A549 (cell line): Measurements from ENCODE around the gene FLYWCH1. TPM values are rescaled to one million over a fixed set of nuclear protein-coding genes. Genes with fewer than 3 reads are reported as not detected.

Experiments used
- ATAC-seq, 2 experiments: fragments of 200-7000 bp in 1 of 2; fragments of >200 bp in 1 of 2; cut with Nextera tagmentation in 1 of 2; cut with Tn5 transposase in 1 of 2; 3 replicates each; pipeline versions ENCODE4 v1.8.0 to v1.9.1; 2018 to 2020; ENCODE audit warnings: mild to moderate bottlenecking in 1 of 2, moderate library complexity in 1 of 2
- CTCF ChIA-PET: fragments of 300-600 bp; sonication (Branson Sonifier 250); formaldehyde crosslinking; extraction: SDS; loops from one replicate; lab custom pipeline; 2021; ENCODE audit warnings: antibody characterized with exemption, inconsistent platforms; lab: Yijun Ruan, JAX
- POLR2A ChIA-PET: fragments of 350-600 bp; formaldehyde crosslinking; extraction: SDS; loops from one replicate; lab custom pipeline; 2021; ENCODE audit warnings: antibody characterized with exemption, inconsistent platforms; lab: Yijun Ruan, JAX
- DNase-seq, 2 experiments: peaks; one replicate each; pipeline versions ENCODE4 v3.0.0 to v3.0.0-alpha.2; 2011 to 2016; ENCODE audit warnings: low read depth in 1 of 2, low spot score in 1 of 2
- FAIRE-seq: peaks from 2 replicates; lab custom pipeline; 2011; peaks lifted over from hg19 to GRCh38; lab: Jason Lieb, UNC
- H3K27ac ChIP-seq, 2 experiments: fragments of >200 bp; sonication (Bioruptor Twin); formaldehyde crosslinking; 3 replicates each; pipeline ENCODE4 v1.5.1; 2016 to 2017
- H3K4me1 ChIP-seq: fragments of >200 bp; sonication (Bioruptor Twin); formaldehyde crosslinking; 3 replicates; pipeline ENCODE4 v1.6.1; 2016
- H3K4me2 ChIP-seq: fragments of >200 bp; sonication (Bioruptor Twin); formaldehyde crosslinking; 3 replicates; pipeline ENCODE4 v1.6.1; 2016
- H3K4me3 ChIP-seq: fragments of >200 bp; sonication (Bioruptor Twin); formaldehyde crosslinking; 3 replicates; pipeline ENCODE4 v1.5.1; 2016
- H3K9me3 ChIP-seq: fragments of >200 bp; sonication (Bioruptor Twin); formaldehyde crosslinking; 3 replicates; pipeline ENCODE4 v1.6.1; 2016
- ATOH8 ChIP-seq: fragments of 250-450 bp; sonication (Bioruptor Pico); IDR thresholded peaks from 2 replicates; pipeline ENCODE4 v1.5.0; 2020; ENCODE audit warnings: low read depth, mild to moderate bottlenecking, moderate library complexity
- BHLHE40 ChIP-seq: IDR thresholded peaks from 2 replicates; pipeline ENCODE4 v1.6.1; 2012; ENCODE audit warnings: low read depth, low read length, inconsistent platforms
- CEBPB ChIP-seq, 2 experiments: fragments of >200 bp in 1 of 2; sonication (Bioruptor Twin) in 1 of 2; formaldehyde crosslinking in 1 of 2; IDR thresholded peaks; 2 replicates each; pipeline ENCODE4 v1.6.1; 2012 to 2016
- EHF ChIP-seq: fragments of 250-450 bp; sonication (Bioruptor Pico); IDR thresholded peaks from 2 replicates; pipeline ENCODE4 v1.5.0; 2020; ENCODE audit warnings: mild to moderate bottlenecking
- EHMT2 ChIP-seq: fragments of 200-600 bp; sonication (generic); IDR thresholded peaks from 2 replicates; pipeline ENCODE4 v1.6.1; 2016; ENCODE audit warnings: antibody characterized with exemption, low read depth, mild to moderate bottlenecking, moderate library complexity
- EP300 ChIP-seq, 2 experiments: fragments of >200 bp; sonication (Bioruptor Twin); formaldehyde crosslinking; IDR thresholded peaks; 2 replicates in 1 of 2; 3 replicates in 1 of 2; pipeline ENCODE4 v1.6.1; 2016 to 2017
- FOXS1 ChIP-seq: fragments of 250-450 bp; sonication (Bioruptor Pico); IDR thresholded peaks from 2 replicates; pipeline ENCODE4 v1.5.0; 2020; ENCODE audit warnings: mild to moderate bottlenecking, moderate library complexity
- GATA3 ChIP-seq: IDR thresholded peaks from 2 replicates; pipeline ENCODE4 v1.6.1; 2012; ENCODE audit warnings: borderline replicate concordance
- HDAC2 ChIP-seq: fragments of 200-600 bp; sonication (generic); IDR thresholded peaks from 2 replicates; pipeline ENCODE4 v1.6.1; 2016
- HOXB5 ChIP-seq: fragments of 250-450 bp; sonication (Bioruptor Pico); IDR thresholded peaks from 2 replicates; pipeline ENCODE4 v1.5.0; 2020; ENCODE audit warnings: mild to moderate bottlenecking, moderate library complexity
- JUN ChIP-seq, 2 experiments: fragments of >200 bp; sonication (Bioruptor Twin); formaldehyde crosslinking; IDR thresholded peaks; 2 replicates in 1 of 2; 3 replicates in 1 of 2; pipeline ENCODE4 v1.6.1; 2016 to 2017
- KDM5A ChIP-seq: fragments of 200-600 bp; sonication (generic); IDR thresholded peaks from 2 replicates; pipeline ENCODE4 v1.6.1; 2016; ENCODE audit warnings: antibody characterized with exemption, mild to moderate bottlenecking
- MAFK ChIP-seq: fragments of 450-650 bp; IDR thresholded peaks from 2 replicates; pipeline ENCODE4 v1.6.1; 2014; ENCODE audit not compliant: partially characterized antibody
- MYC ChIP-seq: IDR thresholded peaks from 2 replicates; pipeline ENCODE4 v1.6.1; 2012; ENCODE audit warnings: mild to moderate bottlenecking, inconsistent platforms, low read length, improper control_type of control experiment, borderline replicate concordance
- NPAS2 ChIP-seq: fragments of 250-450 bp; sonication (Bioruptor Pico); IDR thresholded peaks from 2 replicates; pipeline ENCODE4 v1.8.0; 2022; ENCODE audit warnings: mild to moderate bottlenecking, moderate library complexity, borderline replicate concordance
- NR3C1 ChIP-seq: fragments of >200 bp; sonication (Bioruptor Twin); formaldehyde crosslinking; IDR thresholded peaks from 3 replicates; pipeline ENCODE4 v1.6.1; 2017
- PBX3 ChIP-seq: IDR thresholded peaks from 2 replicates; pipeline ENCODE4 v1.6.1; 2012
- PHF8 ChIP-seq: fragments of 200-600 bp; sonication (generic); IDR thresholded peaks from 2 replicates; pipeline ENCODE4 v1.6.1; 2016; ENCODE audit warnings: low read depth, mild to moderate bottlenecking, antibody characterized with exemption, moderate library complexity, borderline replicate concordance
- RAD21 ChIP-seq, 2 experiments: fragments of >200 bp in 1 of 2; sonication (Bioruptor Twin) in 1 of 2; formaldehyde crosslinking in 1 of 2; IDR thresholded peaks in 1 of 2; conservative IDR thresholded peaks in 1 of 2; 2 replicates in 1 of 2; 3 replicates in 1 of 2; pipeline ENCODE4 v1.6.1; 2012 to 2018; ENCODE audit warnings: inconsistent platforms in 1 of 2
- RARB ChIP-seq: fragments of 250-450 bp; sonication (Bioruptor Pico); IDR thresholded peaks from 2 replicates; pipeline ENCODE4 v1.8.0; 2021; ENCODE audit warnings: mild to moderate bottlenecking, moderate library complexity
- RNF2 ChIP-seq: fragments of 200-600 bp; sonication (generic); IDR thresholded peaks from 2 replicates; pipeline ENCODE4 v1.6.1; 2016; ENCODE audit warnings: low read depth, mild to moderate bottlenecking, antibody characterized with exemption, moderate library complexity, borderline replicate concordance
- TFCP2L1 ChIP-seq: fragments of 250-450 bp; sonication (Bioruptor Pico); IDR thresholded peaks from 2 replicates; pipeline ENCODE4 v1.5.0; 2021; ENCODE audit warnings: mild to moderate bottlenecking
- TP53 ChIP-seq: fragments of 250-450 bp; sonication (Bioruptor Pico); IDR thresholded peaks from 2 replicates; pipeline ENCODE4 v1.5.0; 2021; ENCODE audit warnings: mild to moderate bottlenecking, moderate library complexity
- USF2 ChIP-seq: fragments of 450-650 bp; IDR thresholded peaks from 2 replicates; pipeline ENCODE4 v1.6.1; 2014; ENCODE audit warnings: antibody characterized with exemption
- ZC3H11A ChIP-seq: fragments of 450-650 bp; IDR thresholded peaks from 2 replicates; pipeline ENCODE4 v1.6.1; 2014; ENCODE audit warnings: antibody characterized with exemption, mild to moderate bottlenecking
- ZFP36 ChIP-seq: fragments of 450-650 bp; IDR thresholded peaks from 2 replicates; pipeline ENCODE4 v1.6.1; 2014; ENCODE audit warnings: borderline replicate concordance; ENCODE audit not compliant: partially characterized antibody
- WGBS: methylation state at CpG from one replicate; pipeline ENCODE4 v1.1.6; 2017; ENCODE audit errors: missing lambda C conversion rate; 5-methylcytosine and 5-hydroxymethylcytosine counted together
- polyA plus RNA-seq, 4 experiments: library from polyadenylated mRNA; depleted of rRNA in 3 of 4; stranded (reverse); fragments of >200 nt; fragmentation: RNase III in 1 of 4; extraction: RNeasy Plus Mini Kit Qiagen cat#74134 plus additional on column Dnase treatment in 1 of 4; gene quantifications; 2 replicates in 3 of 4; 3 replicates in 1 of 4; pipeline ENCODE4 v1.2.3, GENCODE V29; 2011 to 2017
- TF ChIP-seq, protein P1 (sequence below): fragments of >200 bp; sonication (Bioruptor Twin); formaldehyde crosslinking; IDR thresholded peaks from 2 replicates; pipeline ENCODE4 v1.6.1; 2016

Gene FLYWCH1
- polyA plus RNA-seq, 2 of the 4 experiments (the other 2 are of a cell fraction) = 9.3 to 22.5 TPM

GRCh38 chr16:2987286-2987685, 75.6 kb downstream of the FLYWCH1 start:
- no peak for DNase-seq
- Histone ChIP-seq H3K4me1 (peaks cover 6% of the 10 kb centered on the region; the same call in 2 of the 3 replicates), H3K4me3 (no peak overlapping the region), H3K4me2 (no peak overlapping the region), H3K27ac (no peak overlapping the region), H3K9me3 (no peaks in the 10 kb centered on the region)
- WGBS = 83% methylated on average over 5 of the region's 9 CpGs
- POLR2A ChIA-PET = no interaction called here
- FAIRE-seq = no peak
- no peak for ATAC-seq
- CTCF ChIA-PET = interaction anchor here (0.7 to 2.3 kb wide), 5 partner anchors 14 to 67 kb away, joined by 3 to 10 read pairs (median 3); no protein-coding TSS in a partner anchor
- no peak for TF ChIP-seq KDM5A
- no peak for TF ChIP-seq MYC
- TF ChIP-seq JUN (IDR thresholded peaks at IDR 0.05) = no peak
- TF ChIP-seq TFCP2L1 (CRISPR knock-in tag) = no peak
- no peak for TF ChIP-seq GATA3
- TF ChIP-seq PBX3 = no peak

- no peak overlapping the region for H3K27ac ChIP-seq
- DNase-seq (no peak), ATAC-seq (no peak)
- no peak overlapping the region for H3K4me2 ChIP-seq
- WGBS = 79% methylated on average over 2 of the region's 8 CpGs
- no peaks in the 10 kb centered on the region for H3K9me3 ChIP-seq
- TF ChIP-seq RNF2 (no peak), FOXS1 (CRISPR knock-in tag) (no peak), HOXB5 (CRISPR knock-in tag) (peak; percentile 33; the same call in 1 of the 2 replicates), CEBPB (IDR thresholded peaks at IDR 0.05) (no peak)
- TF ChIP-seq, all 56 proteins: peak for 1
- POLR2A ChIA-PET = no interaction called here
- CTCF ChIA-PET = interaction anchor here (0.7 to 1.6 kb wide), 7 partner anchors 13 to 67 kb away, joined by 3 to 5 read pairs (median 3); no protein-coding TSS in a partner anchor
- no peak overlapping the region for H3K4me3 ChIP-seq
- no peak for FAIRE-seq
- H3K4me1 ChIP-seq = peaks cover 6% of the 10 kb centered on the region; the same call in 2 of the 3 replicates
These were observed 76.1 kb downstream of the FLYWCH1 start for GRCh38 chr16:2987833-2988232.

- Histone ChIP-seq H3K4me2 (no peak overlapping the region), H3K4me1 (peaks cover 6% of the 10 kb centered on the region; the same call in 2 of the 3 replicates), H3K27ac (no peak overlapping the region), H3K4me3 (no peak overlapping the region), H3K9me3 (no peaks in the 10 kb centered on the region)
- POLR2A ChIA-PET = no interaction called here
- TF ChIP-seq USF2 (no peak), MYC (no peak), RARB (CRISPR knock-in tag) (no peak), FOXS1 (CRISPR knock-in tag) (no peak), EHF (no peak), ATOH8 (CRISPR knock-in tag) (no peak), HOXB5 (CRISPR knock-in tag) (no peak), EHMT2 (no peak), ZFP36 (no peak)
- FAIRE-seq = no peak
- no peak for ATAC-seq
- DNase-seq = no peak
- CTCF ChIA-PET = interaction anchor here (1.0 to 1.6 kb wide), 6 partner anchors 15 to 68 kb away, joined by 3 to 5 read pairs (median 4); no protein-coding TSS in a partner anchor
- 83% methylated on average over 1 of the region's 8 CpGs for WGBS
These were observed 76.9 kb downstream of the FLYWCH1 start for GRCh38 chr16:2988590-2989099.

DNA sequence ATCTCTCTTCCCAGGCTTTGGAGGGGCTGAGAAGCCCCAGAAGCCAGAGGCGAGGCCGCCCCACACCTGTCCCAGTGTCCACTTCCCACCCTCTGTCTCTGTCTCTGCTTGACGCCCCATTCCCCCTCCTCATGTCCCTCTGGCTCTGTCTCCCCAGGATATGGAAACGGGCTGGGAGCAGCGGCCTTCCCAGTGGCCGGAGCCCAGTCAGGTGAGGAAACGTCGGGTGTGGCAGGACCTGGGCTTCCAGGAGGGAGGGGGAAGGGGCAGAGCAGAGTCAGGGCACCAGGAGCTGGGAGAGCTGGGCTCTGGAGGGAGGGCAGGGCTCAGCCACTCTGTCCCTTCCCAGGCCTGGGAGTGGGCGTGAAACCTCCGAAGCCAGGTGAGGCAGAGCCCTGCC, 79.2 kb downstream of the FLYWCH1 start:
- DNase-seq (no peak), FAIRE-seq (no peak), ATAC-seq (no peak)
- no peak overlapping the region for H3K4me3 ChIP-seq
- no peak overlapping the region for H3K27ac ChIP-seq
- WGBS = 81% methylated on average over 10 of the region's 10 CpGs
- no peaks in the 10 kb centered on the region for H3K9me3 ChIP-seq
- ChIA-PET CTCF (interaction anchor here (0.6 to 1.2 kb wide), 4 partner anchors 8 to 67 kb away, joined by 3 read pairs; no protein-coding TSS in a partner anchor), POLR2A (no interaction called here)
- peaks cover 3% of the 10 kb centered on the region; the same call in 1 of the 3 replicates for H3K4me1 ChIP-seq
- no peak overlapping the region for H3K4me2 ChIP-seq
- TF ChIP-seq HDAC2 (no peak), NPAS2 (no peak), BHLHE40 (no peak), EP300 (IDR thresholded peaks at IDR 0.05) (no peak), RARB (CRISPR knock-in tag) (no peak), MAFK (no peak), NR3C1 (no peak), ZC3H11A (no peak), USF2 (no peak), PHF8 (no peak), TFCP2L1 (CRISPR knock-in tag) (no peak), TP53 (no peak), RAD21 (conservative IDR thresholded peaks at IDR 0.05 in 1 of 2, IDR thresholded peaks at IDR 0.05 in 1 of 2) (no peak)
- TF ChIP-seq, protein P1, sequence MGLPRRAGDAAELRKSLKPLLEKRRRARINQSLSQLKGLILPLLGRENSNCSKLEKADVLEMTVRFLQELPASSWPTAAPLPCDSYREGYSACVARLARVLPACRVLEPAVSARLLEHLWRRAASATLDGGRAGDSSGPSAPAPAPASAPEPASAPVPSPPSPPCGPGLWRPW = no peak
